Stimulated activated effector memory CD8-positive, alpha-beta T cell treated with anti-CD3 and anti-CD28 coated beads, Interleukin-12 subunit alpha, Interleukin-12 subunit beta, amount 100 ng/mL, for 72 hours (primary cell): Measurements from ENCODE around the gene CPS1.

Source experiments
- ATAC-seq: fragments of 150-1000 bp; cut with Tn5 transposase; 2 replicates; pipeline ENCODE4 v1.10.0; 2021
- DNase-seq, 2 donors: peaks; one replicate each; pipeline ENCODE4 v3.0.0; 2021 to 2022; ENCODE audit warnings: low spot score in 2 of 2
- H3K27ac Mint-ChIP-seq: one replicate; pipeline ENCODE4 v1.8.0; 2022; ENCODE audit warnings: mild to moderate bottlenecking, mixed read lengths
- H3K36me3 Mint-ChIP-seq: one replicate; pipeline ENCODE4 v1.8.0; 2022; ENCODE audit warnings: mild to moderate bottlenecking, mixed read lengths
- H3K4me1 Mint-ChIP-seq: one replicate; pipeline ENCODE4 v1.8.0; 2022; ENCODE audit warnings: mixed read lengths
- H3K4me3 Mint-ChIP-seq: one replicate; pipeline ENCODE4 v1.8.0; 2022; ENCODE audit warnings: mild to moderate bottlenecking, mixed read lengths
- H3K9me3 Mint-ChIP-seq: one replicate; pipeline ENCODE4 v1.8.0; 2022; ENCODE audit warnings: mixed read lengths

The CPS1 gene

DNA sequence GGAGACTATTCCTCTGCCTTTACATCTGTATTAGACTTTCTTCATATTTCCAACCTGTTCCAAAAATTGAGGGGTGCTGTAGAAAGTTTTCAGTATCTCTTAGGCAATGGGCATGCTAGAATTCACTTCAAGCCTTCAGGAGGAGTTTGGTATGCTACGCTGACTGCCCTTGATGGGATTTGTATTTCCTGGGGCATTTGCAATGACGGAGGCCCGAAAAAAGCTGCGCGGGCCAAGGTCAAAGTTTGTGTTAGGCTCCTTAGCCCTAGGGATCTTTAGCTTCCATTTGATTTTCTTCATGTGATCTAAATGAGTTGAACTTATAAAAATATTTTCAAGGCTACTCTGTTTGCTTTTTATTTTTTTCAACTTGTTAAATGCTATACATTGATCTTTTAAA lies 5.1 kb downstream of the CPS1 start:
- no peak for DNase-seq
- H3K4me3 Mint-ChIP-seq, result no peak overlapping the region
- no peak overlapping the region for H3K27ac Mint-ChIP-seq
- no peaks in the 10 kb centered on the region for H3K9me3 Mint-ChIP-seq
- ATAC-seq, result no peak
- H3K4me1 Mint-ChIP-seq, result no peaks in the 10 kb centered on the region
- H3K36me3 Mint-ChIP-seq, result no peaks in the 10 kb centered on the region

- H3K4me3 Mint-ChIP-seq, result no peak overlapping the region
- no peaks in the 10 kb centered on the region for H3K4me1 Mint-ChIP-seq
- H3K27ac Mint-ChIP-seq, result no peak overlapping the region
- H3K36me3 Mint-ChIP-seq, result no peaks in the 10 kb centered on the region
- no peaks in the 10 kb centered on the region for H3K9me3 Mint-ChIP-seq
- DNase-seq, result no peak
- ATAC-seq, result no peak
These were observed 5.7 kb downstream of the CPS1 start for GRCh38 chr2:210562091-210562490.

DNA sequence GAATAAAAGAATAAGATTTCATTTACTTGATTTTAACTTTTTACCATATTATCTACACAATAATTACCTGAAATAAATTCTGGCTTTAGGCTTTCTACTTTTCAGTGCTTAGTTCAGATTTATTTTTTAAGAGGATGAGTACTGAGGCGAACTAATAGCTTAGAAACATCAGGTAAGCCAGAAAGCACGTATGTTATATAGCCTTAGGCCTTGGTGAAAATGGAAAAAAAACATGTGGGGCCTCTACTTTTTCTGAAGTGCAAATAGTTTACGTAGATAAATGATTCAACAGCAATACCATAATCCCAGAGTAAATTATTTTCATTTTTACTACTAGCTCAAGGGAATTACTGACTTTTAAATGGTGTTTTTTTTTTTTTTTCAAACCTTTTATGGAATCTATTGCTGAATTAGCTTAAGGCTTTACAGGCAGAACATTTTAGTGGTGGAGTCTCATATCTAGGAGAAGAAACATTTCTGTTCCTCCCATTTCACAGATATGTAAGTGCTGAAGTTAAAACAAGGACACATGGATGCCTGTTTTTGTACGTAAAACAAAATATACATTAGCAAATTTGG lies 6.2 kb downstream of the CPS1 start:
- DNase-seq (no peak), ATAC-seq (no peak)
- no peaks in the 10 kb centered on the region for H3K4me1 Mint-ChIP-seq
- no peaks in the 10 kb centered on the region for H3K36me3 Mint-ChIP-seq
- H3K27ac Mint-ChIP-seq, result no peak overlapping the region
- H3K9me3 Mint-ChIP-seq, result no peaks in the 10 kb centered on the region
- H3K4me3 Mint-ChIP-seq, result no peak overlapping the region

- ATAC-seq (no peak), DNase-seq (no peak)
- H3K27ac Mint-ChIP-seq, result no peak overlapping the region
- H3K4me3 Mint-ChIP-seq, result no peak overlapping the region
- no peaks in the 10 kb centered on the region for H3K4me1 Mint-ChIP-seq
- no peaks in the 10 kb centered on the region for H3K36me3 Mint-ChIP-seq
- no peaks in the 10 kb centered on the region for H3K9me3 Mint-ChIP-seq
These were observed 10.9 kb downstream of the CPS1 start for GRCh38 chr2:210567279-210567678.

GRCh38 chr2:210568108-210568507 lies 11.7 kb downstream of the CPS1 start:
- Mint-ChIP-seq H3K4me3 (no peak overlapping the region), H3K4me1 (no peaks in the 10 kb centered on the region), H3K36me3 (no peaks in the 10 kb centered on the region), H3K9me3 (no peaks in the 10 kb centered on the region), H3K27ac (no peak overlapping the region)
- DNase-seq (no peak), ATAC-seq (no peak)

- peak; percentile 52 for ATAC-seq
These were observed 21.1 kb downstream of the CPS1 start for GRCh38 chr2:210577263-210578071.

GRCh38 chr2:210584834-210585233 lies 28.4 kb downstream of the CPS1 start:
- H3K4me1 Mint-ChIP-seq, result no peaks in the 10 kb centered on the region
- ATAC-seq (no peak), DNase-seq (no peak)
- no peak overlapping the region for H3K27ac Mint-ChIP-seq
- no peak overlapping the region for H3K4me3 Mint-ChIP-seq
- H3K9me3 Mint-ChIP-seq, result no peaks in the 10 kb centered on the region
- no peaks in the 10 kb centered on the region for H3K36me3 Mint-ChIP-seq

More at GRCh38 chr2:210577263-210578071, 21.1 kb downstream of the CPS1 start:
- H3K9me3 Mint-ChIP-seq, result no peaks in the 10 kb centered on the region
- DNase-seq, result no peak
- no peak overlapping the region for H3K27ac Mint-ChIP-seq
- H3K4me1 Mint-ChIP-seq, result no peaks in the 10 kb centered on the region
- no peak overlapping the region for H3K4me3 Mint-ChIP-seq
- no peaks in the 10 kb centered on the region for H3K36me3 Mint-ChIP-seq

DNA sequence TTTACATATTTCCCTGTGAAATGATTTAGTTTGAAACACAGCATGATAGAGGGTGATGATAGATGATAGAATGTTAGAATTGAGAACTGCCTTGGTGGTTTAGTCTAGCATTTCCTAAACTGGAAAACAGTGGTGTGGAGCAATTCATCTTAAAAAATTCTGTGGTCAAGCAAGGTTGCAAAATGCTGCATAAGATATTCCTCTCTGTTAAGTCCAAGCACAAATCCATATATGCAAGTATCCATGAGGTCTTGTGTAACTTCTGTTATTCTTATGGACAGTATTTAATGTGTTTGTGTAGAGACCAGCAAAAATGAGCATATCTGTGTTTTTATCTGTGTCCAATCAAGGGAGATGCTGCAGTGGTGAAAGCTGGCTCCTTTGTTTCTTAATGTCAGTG lies 30.0 kb downstream of the CPS1 start:
- no peak for ATAC-seq
- Mint-ChIP-seq H3K36me3 (no peaks in the 10 kb centered on the region), H3K4me3 (no peak overlapping the region), H3K27ac (no peak overlapping the region), H3K4me1 (no peaks in the 10 kb centered on the region), H3K9me3 (no peaks in the 10 kb centered on the region)
- no peak for DNase-seq

GRCh38 chr2:210591663-210592062 lies 35.3 kb downstream of the CPS1 start:
- no peaks in the 10 kb centered on the region for H3K36me3 Mint-ChIP-seq
- DNase-seq, result no peak
- no peaks in the 10 kb centered on the region for H3K9me3 Mint-ChIP-seq
- ATAC-seq, result no peak
- no peak overlapping the region for H3K27ac Mint-ChIP-seq
- no peaks in the 10 kb centered on the region for H3K4me1 Mint-ChIP-seq
- H3K4me3 Mint-ChIP-seq, result no peak overlapping the region

DNA sequence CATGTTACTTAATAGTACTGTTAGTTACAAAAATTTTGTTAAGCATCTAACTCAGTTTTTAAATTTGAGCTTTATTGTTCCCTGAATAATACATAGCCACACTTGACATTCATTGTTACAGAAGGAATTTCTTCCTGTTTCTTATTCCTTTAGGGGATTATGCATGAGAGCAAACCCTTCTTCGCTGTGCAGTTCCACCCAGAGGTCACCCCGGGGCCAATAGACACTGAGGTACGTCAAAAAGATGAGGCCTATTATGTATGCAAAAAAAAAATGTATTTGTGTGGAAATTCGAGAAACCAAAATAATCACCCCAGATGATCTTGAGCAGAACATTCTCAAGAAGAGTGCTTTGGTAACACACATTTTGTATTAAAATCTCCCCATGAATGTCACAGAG lies 36.3 kb downstream of the CPS1 start:
- H3K27ac Mint-ChIP-seq, result no peak overlapping the region
- H3K36me3 Mint-ChIP-seq, result no peaks in the 10 kb centered on the region
- no peaks in the 10 kb centered on the region for H3K4me1 Mint-ChIP-seq
- no peak for ATAC-seq
- no peak overlapping the region for H3K4me3 Mint-ChIP-seq
- H3K9me3 Mint-ChIP-seq, result no peaks in the 10 kb centered on the region
- no peak for DNase-seq

DNA sequence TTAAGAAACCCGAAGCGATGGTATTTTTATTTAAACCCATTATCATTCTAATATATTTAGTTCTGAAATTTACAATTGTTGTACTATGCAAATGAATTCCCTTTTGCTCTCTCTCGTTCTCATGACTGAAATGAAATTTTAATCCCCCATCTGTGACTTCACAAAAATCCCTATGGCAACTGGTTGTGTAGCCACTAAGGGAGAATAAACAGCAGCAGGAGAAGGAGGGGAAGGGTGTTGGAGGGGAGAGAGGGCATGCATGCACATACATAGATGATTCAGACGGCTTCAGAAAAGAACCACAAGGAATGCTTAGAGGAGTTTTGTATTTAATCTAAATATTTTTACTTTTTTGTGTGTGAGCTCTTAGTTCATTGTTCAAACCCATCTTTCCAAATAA lies 36.8 kb downstream of the CPS1 start:
- no peak overlapping the region for H3K4me3 Mint-ChIP-seq
- no peak overlapping the region for H3K27ac Mint-ChIP-seq
- no peaks in the 10 kb centered on the region for H3K4me1 Mint-ChIP-seq
- no peaks in the 10 kb centered on the region for H3K9me3 Mint-ChIP-seq
- no peaks in the 10 kb centered on the region for H3K36me3 Mint-ChIP-seq
- DNase-seq, result no peak
- ATAC-seq, result no peak

DNA sequence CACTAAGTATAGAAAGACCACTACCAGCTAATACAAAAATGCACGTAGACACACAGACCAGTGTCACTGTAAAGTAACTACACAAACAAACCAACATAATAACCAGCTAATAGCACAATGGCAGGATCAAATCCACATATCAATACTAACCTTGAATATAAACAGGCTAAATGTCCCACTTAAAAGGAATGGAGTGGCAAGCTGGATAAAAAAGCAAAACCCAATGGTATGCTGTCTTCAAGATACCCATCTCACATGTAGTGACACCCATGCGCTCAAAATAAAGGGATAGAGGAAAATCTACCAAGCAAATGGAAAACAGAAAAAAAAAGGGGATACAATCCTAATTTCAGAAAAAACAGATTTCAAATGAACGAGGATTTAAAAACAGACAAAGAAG lies 41.8 kb downstream of the CPS1 start:
- DNase-seq, result no peak
- no peaks in the 10 kb centered on the region for H3K36me3 Mint-ChIP-seq
- no peak for ATAC-seq
- no peaks in the 10 kb centered on the region for H3K4me1 Mint-ChIP-seq
- no peak overlapping the region for H3K4me3 Mint-ChIP-seq
- H3K27ac Mint-ChIP-seq, result no peak overlapping the region
- peaks cover 2% of the 10 kb centered on the region for H3K9me3 Mint-ChIP-seq

DNA sequence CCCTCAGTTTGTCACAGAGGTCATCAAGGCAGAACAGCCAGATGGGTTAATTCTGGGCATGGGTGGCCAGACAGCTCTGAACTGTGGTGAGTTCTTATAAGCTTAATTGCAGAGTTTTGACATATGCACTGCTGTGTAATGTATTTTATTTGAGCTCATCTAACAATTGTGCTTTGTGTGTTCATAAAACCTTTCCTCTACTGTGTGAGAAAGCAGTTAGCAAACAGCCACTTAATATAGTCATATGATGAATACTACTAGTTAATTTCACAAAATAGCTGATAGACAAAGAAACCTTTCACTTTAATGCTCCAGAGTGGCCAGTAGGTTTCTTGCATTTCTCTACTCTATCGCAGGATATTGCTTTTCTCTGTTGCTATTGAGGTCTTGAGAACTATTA lies 43.1 kb downstream of the CPS1 start:
- Mint-ChIP-seq H3K27ac (no peak overlapping the region), H3K4me1 (no peaks in the 10 kb centered on the region)

DNA sequence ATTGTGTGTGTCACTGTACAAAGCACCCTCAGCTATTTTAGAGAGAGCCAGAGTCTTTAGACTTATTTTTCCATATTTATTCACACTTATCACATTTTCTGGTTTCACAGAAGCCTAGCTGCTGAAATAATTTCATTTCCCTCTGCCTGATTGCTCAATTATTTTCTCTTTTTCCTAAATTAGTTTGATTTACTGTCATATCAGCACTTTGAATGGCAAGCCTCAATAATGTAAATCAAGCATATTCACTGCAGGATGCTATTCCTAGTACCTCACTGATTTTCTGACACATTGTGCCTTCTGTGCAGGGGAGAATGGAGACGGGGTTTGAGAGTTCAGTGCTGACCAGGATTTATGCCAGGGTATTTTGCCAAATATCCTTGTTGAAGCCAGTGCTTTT lies 48.3 kb downstream of the CPS1 start:
- Mint-ChIP-seq H3K9me3 (no peaks in the 10 kb centered on the region), H3K4me1 (no peaks in the 10 kb centered on the region), H3K36me3 (no peaks in the 10 kb centered on the region), H3K4me3 (no peak overlapping the region), H3K27ac (no peak overlapping the region)
- DNase-seq (no peak), ATAC-seq (no peak)

More for the DNA sequence above, 43.1 kb downstream of the CPS1 start:
- ATAC-seq, result no peak
- Mint-ChIP-seq H3K4me3 (no peak overlapping the region), H3K9me3 (peaks cover 2% of the 10 kb centered on the region), H3K36me3 (no peaks in the 10 kb centered on the region)
- DNase-seq, result no peak

DNA sequence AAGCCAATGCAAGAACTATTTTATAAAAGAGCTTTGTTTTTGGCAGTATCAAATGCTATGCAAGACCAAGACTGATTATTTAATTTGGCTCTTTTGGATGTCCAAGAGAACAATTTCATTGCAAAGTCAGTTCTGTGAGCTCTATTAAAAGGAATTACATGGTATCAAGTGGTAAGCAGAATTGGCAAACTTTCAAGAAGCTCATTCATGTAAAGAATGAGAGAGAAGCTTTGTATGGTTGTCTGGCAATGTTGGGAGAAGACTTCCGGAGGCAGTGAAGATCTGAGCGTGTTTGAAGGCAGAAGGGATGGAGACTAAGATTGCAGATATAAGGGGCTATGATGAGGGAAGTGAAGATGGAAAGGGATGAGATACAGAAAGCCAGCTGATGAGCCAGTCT lies 49.6 kb downstream of the CPS1 start:
- H3K9me3 Mint-ChIP-seq, result no peaks in the 10 kb centered on the region
- no peak overlapping the region for H3K4me3 Mint-ChIP-seq
- H3K4me1 Mint-ChIP-seq, result no peaks in the 10 kb centered on the region
- no peak for ATAC-seq
- H3K36me3 Mint-ChIP-seq, result no peaks in the 10 kb centered on the region
- DNase-seq, result no peak
- H3K27ac Mint-ChIP-seq, result no peak overlapping the region

DNA sequence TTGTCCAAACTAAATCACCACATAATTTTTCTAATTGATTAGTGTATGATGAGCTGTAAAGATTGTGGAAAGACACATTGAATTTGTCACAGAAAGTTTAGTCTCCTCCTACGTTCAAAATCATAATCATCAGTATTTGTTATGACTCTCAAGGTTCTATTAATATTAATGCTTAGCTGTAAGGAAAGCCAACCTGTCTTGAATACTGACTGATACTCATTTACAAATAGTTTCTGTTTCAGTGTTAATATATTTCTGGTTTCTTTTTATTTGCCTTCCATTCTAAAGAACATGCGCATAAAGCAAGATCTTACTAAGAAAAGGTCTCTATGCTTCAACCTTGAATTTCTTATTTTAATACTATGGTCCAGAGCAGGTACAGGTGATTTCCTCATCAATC lies 55.1 kb downstream of the CPS1 start:
- Mint-ChIP-seq H3K27ac (no peak overlapping the region), H3K4me3 (no peak overlapping the region), H3K9me3 (peaks cover 3% of the 10 kb centered on the region), H3K4me1 (no peaks in the 10 kb centered on the region), H3K36me3 (no peaks in the 10 kb centered on the region)
- ATAC-seq, result no peak
- no peak for DNase-seq
